Epidermal melanocyte (primary cell): Measurements from ENCODE around the gene LRRC72.
"Not testable (repeated sequence)": the region's sequence is repeated elsewhere in the genome, so short reads cannot be mapped to it uniquely, and the experiment has no call there.

Experiments
- DNase-seq: peaks from one replicate; pipeline ENCODE4 v3.0.0; 2011; ENCODE audit warnings: low spot score; ENCODE audit not compliant: insufficient read length

LRRC72 gene

DNA sequence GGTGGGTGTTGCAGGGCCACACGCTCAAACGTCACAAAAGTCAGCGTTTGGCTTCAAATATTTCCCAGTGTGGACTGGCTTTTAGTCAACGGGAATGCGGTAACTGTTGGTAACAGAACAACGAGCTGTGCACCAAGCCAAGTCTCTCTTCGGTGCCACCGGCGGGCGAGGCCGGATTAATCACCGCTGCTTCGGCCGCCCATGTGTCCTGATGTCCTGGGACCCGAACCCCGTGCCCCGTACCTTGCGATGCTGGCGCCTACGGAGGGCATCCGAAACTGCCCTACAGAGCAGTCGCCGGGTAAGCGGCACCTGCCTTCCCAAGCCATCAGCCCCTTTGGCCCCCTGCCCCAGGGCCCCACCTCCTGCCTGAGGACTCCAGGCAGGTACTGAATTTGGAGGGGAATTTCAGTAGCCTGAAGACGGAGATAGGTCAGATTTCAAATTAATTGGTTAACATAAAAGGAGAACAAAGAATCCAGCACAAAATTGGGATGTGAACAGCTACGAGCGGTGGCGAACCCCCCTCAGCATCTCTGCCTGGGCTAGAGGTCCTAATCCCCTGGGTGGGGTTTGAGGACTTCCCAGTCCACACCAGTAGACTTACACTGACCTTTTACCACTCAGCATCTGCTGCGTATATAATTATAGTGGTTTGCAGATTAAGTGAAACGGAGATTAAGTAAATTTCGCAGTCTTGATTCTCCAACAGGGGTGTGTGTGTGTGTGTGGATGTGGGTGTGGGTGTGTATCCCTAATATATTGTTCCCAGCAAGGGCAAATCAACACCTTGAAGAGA, at the start of gene LRRC72:
TSS of gene LRRC72 (plus strand) at position 84 of the 799 bp plus-strand sequence. CDS start at position 212, 128 bp downstream.
- no peak for DNase-seq

DNA sequence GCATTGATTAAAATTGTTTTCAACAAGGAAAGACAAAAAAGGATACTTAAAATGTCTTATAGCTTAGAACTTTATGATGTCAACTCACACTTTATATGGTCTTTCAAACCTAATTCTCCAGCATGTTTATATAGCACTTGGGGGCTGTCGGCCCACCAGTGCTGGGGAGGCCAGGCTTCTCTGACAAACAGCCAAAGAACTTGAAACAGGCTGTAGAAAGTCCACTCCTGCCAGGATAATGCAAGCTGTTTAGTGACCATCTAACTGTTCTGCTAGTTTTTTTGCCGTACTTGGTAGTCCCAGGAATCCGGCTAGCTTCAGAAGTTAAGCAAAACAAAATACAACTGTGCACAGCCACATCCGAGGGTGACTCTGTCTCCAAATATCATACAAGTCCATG, 47.5 kb upstream of the LRRC72 start:
- DNase-seq, result no peak

DNA sequence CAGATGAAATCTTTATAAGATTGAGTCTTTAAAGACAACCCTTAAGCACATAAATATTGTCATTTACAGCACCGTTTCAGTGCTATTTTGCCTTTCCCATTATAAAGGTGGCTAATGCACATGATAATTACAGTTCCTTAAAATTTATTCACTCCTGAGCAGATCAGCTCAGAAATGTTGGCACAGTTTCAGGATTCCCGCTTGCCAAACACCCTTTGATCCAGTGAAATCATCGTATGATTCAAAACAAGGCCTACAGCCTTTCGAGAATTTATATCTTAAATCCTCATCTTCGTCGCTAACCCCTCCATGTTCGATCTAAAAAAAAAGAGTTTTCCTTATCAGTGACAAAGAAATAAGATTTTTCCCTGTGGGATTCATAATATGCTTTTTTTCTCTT, 47.0 kb upstream of the LRRC72 start:
- no peak for DNase-seq

DNA sequence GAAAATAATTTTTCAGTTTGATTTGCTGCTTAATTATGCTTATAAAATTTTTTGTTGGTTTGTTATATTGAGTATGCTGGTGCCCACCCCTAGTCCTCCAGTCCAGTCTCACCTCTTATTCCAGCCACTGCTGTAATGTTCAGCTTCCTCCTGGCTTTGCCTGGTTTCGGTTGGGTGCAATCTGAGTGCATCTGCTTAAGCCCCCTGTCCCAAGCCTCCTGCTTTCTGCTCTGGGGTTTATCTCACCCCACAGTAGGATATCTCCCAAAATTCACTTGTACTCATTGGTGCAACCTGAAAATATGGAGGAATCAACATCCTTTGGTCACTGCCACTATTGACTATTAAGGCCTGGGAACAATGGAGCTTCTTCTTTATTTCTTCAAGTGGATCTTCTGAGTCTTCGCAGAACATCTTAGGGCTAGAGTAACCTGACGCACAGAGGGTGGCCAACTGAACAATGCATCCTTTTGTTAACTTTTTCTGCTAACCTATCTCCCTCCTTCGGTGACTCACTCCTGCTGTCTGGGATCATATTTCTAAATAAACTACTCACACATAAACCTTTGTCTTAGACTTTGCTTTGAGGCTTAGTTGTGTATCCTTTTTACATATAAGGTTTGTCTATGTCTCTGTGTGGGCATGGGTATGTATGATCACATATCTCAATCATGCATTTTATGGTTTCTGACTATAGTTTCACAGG, 42.0 kb upstream of the LRRC72 start:
- DNase-seq, result no peak

GRCh38 chr7:16491148-16491547, 35.5 kb upstream of the LRRC72 start:
- no peak for DNase-seq

GRCh38 chr7:16492513-16493062, 34.0 kb upstream of the LRRC72 start:
- no peak for DNase-seq

GRCh38 chr7:16493266-16493665, 33.4 kb upstream of the LRRC72 start:
- no peak for DNase-seq

- DNase-seq, result no peak
Observed at GRCh38 chr7:16494551-16494950, 32.1 kb upstream of the LRRC72 start.

DNA sequence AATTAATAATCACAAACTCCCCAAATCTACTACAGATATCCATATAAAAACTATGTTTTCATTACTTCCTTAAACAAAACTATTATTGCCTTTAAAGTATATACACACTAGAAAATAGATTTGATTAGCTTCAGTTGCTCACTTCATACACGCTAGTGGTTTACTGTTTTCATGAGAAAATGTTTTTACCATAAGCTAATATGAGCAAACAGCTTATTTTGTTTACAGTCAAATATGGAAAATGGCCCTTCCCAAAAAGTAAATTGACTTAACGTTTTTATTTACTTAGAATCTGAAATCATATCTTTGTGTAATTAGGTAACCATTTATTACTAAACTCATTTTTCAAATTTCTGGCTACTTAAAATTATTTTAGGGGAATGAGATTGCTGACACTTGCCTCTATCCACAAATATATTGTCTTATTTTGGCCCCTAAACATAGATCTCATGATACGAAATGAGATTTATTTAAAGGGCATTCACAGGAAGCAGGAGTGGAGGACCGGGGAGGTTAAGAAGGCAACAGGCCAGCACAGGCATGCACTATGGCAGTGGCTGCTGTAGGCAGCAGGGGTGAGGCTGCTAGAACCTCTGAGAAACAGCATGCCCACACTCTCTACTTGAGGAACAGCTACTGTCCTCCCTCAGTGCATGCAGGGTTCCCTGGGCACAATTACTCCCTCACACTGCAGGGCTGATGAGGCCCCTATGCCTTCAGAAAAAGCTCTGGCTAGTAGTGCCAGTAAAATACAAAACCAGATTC, 31.5 kb upstream of the LRRC72 start:
- no peak for DNase-seq

GRCh38 chr7:16498122-16498521, 28.5 kb upstream of the LRRC72 start:
- DNase-seq, result no peak

DNA sequence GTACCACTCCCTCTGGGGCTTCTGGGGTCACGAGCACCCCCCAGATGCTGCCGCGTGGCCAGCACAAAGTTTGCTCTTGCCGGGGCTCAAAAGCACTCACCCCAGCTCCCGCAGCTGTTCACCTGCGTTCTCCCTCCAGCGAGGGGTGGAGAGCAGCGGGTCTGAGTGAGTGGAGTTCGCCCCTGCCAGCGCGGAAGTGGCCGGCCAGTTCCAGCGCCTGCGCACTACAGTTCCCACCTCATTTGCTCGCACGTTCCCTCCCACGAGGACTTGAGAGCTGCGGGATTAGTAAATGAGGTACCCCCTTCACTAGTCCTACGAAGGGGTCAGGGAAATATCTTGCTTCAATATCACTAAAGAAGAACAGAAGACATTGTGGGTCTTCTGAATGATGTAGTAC, 24.3 kb upstream of the LRRC72 start:
- no peak for DNase-seq

DNA sequence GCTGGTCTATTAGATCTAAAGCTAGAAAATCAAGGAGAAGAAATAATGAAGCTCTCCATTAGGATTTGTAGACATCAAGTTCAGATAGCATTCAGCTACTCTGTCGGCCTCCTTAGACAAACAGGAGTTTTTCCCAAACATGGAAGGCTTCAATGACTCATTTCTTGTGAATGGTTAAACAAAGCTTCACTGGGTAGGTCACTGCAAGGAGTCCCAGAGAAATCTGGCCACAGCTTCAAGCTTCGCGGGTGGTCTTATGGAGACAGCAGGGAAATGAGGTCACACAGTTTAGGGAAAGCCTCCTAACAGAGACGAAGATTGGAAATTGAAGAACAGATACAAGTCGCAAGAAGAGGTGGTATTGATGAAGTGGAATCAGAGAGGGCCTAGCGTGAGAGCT, 22.6 kb upstream of the LRRC72 start:
- DNase-seq, result no peak

DNA sequence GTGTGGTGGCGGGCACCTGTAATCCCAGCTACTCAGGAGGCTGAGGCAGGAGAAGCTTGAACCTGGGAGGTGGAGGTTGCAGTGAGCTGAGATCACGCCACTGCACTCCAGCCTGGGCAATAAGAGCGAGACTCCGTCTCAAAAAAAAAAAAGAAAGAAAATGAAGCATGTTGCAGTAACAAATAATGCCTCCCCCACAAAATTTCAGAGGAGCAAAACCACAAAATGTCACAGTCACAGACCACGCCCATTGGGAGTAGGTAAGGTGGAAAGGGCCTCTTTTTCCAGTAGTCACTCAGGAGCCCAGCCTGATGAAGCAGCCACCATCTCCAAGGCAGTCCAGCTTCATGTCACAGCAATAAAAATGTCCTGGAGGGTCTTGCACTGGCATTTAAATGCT, 20.2 kb upstream of the LRRC72 start:
- not testable (repeated sequence) for DNase-seq

- DNase-seq, result no peak
Observed at GRCh38 chr7:16509829-16510228, 16.8 kb upstream of the LRRC72 start.

DNA sequence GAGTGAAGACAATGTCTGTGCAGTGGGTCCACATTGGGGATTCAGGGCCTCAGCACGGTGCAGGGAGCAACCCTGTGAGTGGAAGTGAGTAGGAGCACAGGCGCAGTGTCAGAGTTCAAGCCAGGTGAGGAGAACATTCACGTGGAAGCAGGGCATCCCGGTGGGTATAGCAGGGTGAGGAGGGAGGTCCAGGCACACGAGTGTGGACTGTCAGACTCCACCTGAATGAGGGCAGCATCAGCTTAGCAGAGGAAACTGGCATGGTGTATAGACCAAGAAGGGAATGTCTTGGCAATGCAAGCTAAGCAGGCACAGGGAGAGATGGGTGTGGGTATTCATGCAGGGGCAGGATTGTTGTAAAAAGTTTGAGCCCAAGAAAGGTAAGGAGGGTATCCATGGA, 15.3 kb upstream of the LRRC72 start:
- DNase-seq, result no peak

- no peak for DNase-seq
Observed at GRCh38 chr7:16512097-16512496, 14.5 kb upstream of the LRRC72 start.

- no peak for DNase-seq
Observed at GRCh38 chr7:16514271-16514670, 12.4 kb upstream of the LRRC72 start.

- no peak for DNase-seq
Observed at GRCh38 chr7:16514729-16515128, 11.9 kb upstream of the LRRC72 start.

DNA sequence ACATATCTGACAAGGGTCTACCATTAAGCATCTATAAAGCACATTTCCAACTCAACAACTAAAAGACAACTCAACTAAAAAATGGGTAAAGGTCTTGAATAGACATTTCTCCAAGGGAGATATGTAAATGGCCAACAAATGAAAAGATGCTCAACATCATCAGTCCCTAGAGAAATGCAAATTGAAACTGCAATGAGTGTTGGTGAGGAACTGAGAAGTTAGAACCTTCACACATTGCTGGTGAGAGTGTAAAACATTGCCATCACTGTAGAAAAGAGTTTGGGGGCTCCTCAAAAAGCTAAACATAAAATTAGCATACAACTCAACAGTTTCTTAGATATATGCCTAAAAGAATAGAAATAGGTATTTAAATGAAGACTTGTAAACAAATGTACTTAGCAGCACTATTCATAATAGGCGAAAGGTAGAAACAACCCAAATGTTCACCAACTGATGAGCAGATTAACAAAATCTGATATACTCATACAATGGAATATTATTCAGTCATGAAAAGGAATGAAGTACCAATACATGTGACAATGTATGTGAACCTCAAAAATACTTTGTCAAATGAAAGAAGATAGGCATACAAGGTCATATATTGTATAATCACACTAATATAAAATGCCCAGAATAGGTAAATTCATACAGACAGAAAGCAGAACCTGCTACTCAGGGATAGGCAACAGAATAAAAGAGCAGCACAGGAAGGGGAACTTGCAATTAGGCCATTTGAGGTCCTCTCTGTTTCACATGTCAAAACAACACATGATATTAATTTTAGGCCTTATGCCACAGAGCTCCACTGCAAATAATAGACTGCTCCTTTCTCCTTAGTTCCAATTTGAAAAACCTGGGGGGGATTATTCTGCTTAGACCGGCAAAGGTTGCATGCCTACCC, 10.6 kb upstream of the LRRC72 start:
- no peak for DNase-seq

- not testable (repeated sequence) for DNase-seq
Observed at GRCh38 chr7:16519985-16520384, 6.6 kb upstream of the LRRC72 start.

DNA sequence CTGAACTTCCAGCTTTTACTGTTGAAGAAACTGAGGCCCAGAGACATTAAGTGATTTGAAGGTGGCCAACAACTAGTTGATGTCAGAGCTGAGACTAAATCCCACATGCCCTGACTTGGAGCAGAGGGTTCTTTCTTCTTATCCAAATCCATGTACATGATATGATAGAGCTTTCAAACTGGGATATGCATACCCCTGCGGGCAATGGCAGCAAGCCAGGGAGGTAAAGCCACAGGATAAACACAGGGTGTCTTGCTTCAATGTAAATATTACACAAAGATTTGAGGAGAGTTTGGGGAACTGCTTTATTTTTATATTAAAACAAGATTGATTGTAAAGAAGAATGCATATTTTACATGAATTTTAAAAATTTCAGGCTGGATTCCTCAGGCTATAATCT, 2.3 kb upstream of the LRRC72 start:
- no peak for DNase-seq
